GM19025 (cell line): Measurements from ENCODE around the gene FCMR.
"Not testable (repeated sequence)": the region's sequence is repeated elsewhere in the genome, so short reads cannot be mapped to it uniquely, and the experiment has no call there.

Experiments
- ATAC-seq: cut with Tn5 transposase; IDR thresholded peaks from one replicate; pipeline ENCODE4 v1.9.1; 2021; ENCODE audit warnings: mild to moderate bottlenecking, low read depth, moderate library complexity; ENCODE audit not compliant: unreplicated experiment

The FCMR gene

GRCh38 chr1:206882555-206882954 is 39.2 kb downstream of the FCMR start:
- ATAC-seq = no peak

GRCh38 chr1:206880314-206880713 is 41.4 kb downstream of the FCMR start:
- no peak for ATAC-seq

- no peak for ATAC-seq
Observed at GRCh38 chr1:206878456-206878855, 43.3 kb downstream of the FCMR start.

GRCh38 chr1:206875752-206876377 is 45.9 kb downstream of the FCMR start:
- ATAC-seq = no peak

GRCh38 chr1:206873603-206874188 is 48.0 kb downstream of the FCMR start:
- no peak for ATAC-seq

GRCh38 chr1:206872139-206872538 is 49.6 kb downstream of the FCMR start:
- no peak for ATAC-seq

GRCh38 chr1:206868264-206868663 is 53.5 kb downstream of the FCMR start:
- ATAC-seq = no peak

GRCh38 chr1:206867716-206868115 is 54.0 kb downstream of the FCMR start:
- no peak for ATAC-seq

GRCh38 chr1:206867239-206867638 is 54.5 kb downstream of the FCMR start:
- no peak for ATAC-seq

- no peak for ATAC-seq
Observed at GRCh38 chr1:206866062-206866461, 55.7 kb downstream of the FCMR start.

GRCh38 chr1:206864939-206865671 is 56.6 kb downstream of the FCMR start, which contains the start of gene IL20:
Gene IL20, plus strand, starts transcription at chr1:206865623. Its CDS starts 230 bp downstream, at chr1:206865853.
- ATAC-seq = no peak

- ATAC-seq = no peak
Observed at GRCh38 chr1:206863266-206863665, 58.5 kb downstream of the FCMR start.

- no peak for ATAC-seq
Observed at GRCh38 chr1:206860165-206860564, 61.6 kb downstream of the FCMR start.

GRCh38 chr1:206859082-206859521 is 62.6 kb downstream of the FCMR start:
- ATAC-seq = no peak

- ATAC-seq = no peak
Observed at GRCh38 chr1:206856674-206857464, 64.9 kb downstream of the FCMR start.

- no peak for ATAC-seq
Observed at GRCh38 chr1:206855859-206856258, 65.9 kb downstream of the FCMR start.

- no peak for ATAC-seq
Observed at GRCh38 chr1:206854401-206855129, 67.2 kb downstream of the FCMR start.

- ATAC-seq = not testable (repeated sequence)
Observed at GRCh38 chr1:206853696-206854095, 68.0 kb downstream of the FCMR start.
